Measurements from ENCODE around the gene TMA7. TPM values are rescaled to one million over a fixed set of nuclear protein-coding genes. Genes with fewer than 3 reads are reported as not detected.

TMA7 gene
- 100 to 1,000 TPM; 115 to 279 (median 192) TPM for total RNA-seq

GRCh38 chr3:48439820-48440589 is at the start of gene TMA7, which contains the start of gene CCDC51:
TSS of gene TMA7 (plus strand) at chr3:48440257. CDS start at chr3:48440297, 40 bp downstream.
TSS of gene CCDC51 (minus strand) at chr3:48440119. CDS start at chr3:48435128, 4,991 bp downstream.
- peak; percentile 99 for DNase-seq
- Histone ChIP-seq H3K4me3 (peak within 1 kb of the TSS; percentile 81 to 98 (median 92)), H3K27ac (peak within 1 kb of the TSS; percentile 93 to 99 (median 96)), H3K9me3 (no peaks in the 10 kb centered on the region), H3K4me1 (peaks cover 18 to 33% (median 22%) of the 10 kb centered on the region in 4 donors), H3K36me3 (peaks cover 0 to 11% (median 2%) of the 10 kb centered on the region in 4 donors), H3K27me3 (no peaks in the 10 kb centered on the region)
- 0 to 1% methylated on average over 1 to 33 of the region's 54 CpGs for WGBS, 2 donors (ENCODE audit: low coverage in 1 of 2)
- in situ Hi-C loops (cut with MboI; ENCODE audit: low pct_ligation_motif_present in 1 of 4, low pct_unique_long_range_greater_than_20kb in 1 of 4, low sequenced_read_pairs in 3 of 4) = loop anchor here in 3 of 4 donors (5.0 to 10.0 kb wide), 4 partner anchors 38 to 168 kb away; no protein-coding TSS in a partner anchor
- intact Hi-C loops (cut with DNase I; ENCODE audit: low total_unique reads) = loop anchor here (10.0 kb wide), 1 partner anchor 165 kb away; no protein-coding TSS in a partner anchor
- peak; percentile 98 to 99 (median 99) for TF ChIP-seq POLR2AphosphoS5 (IDR thresholded peaks at IDR 0.05)
- no peak for TF ChIP-seq EP300 (IDR thresholded peaks at IDR 0.05; ENCODE audit: low read depth)
- TF ChIP-seq CTCF (IDR thresholded peaks at IDR 0.05) = no peak
- TF ChIP-seq POLR2A (IDR thresholded peaks at IDR 0.05) = peak; percentile 99

GRCh38 chr3:48394391-48394790 is 45.7 kb upstream of the TMA7 start:
- Histone ChIP-seq H3K27ac (no peak overlapping the region), H3K36me3 (no peaks in the 10 kb centered on the region), H3K4me3 (no peak overlapping the region), H3K4me1 (no peaks in the 10 kb centered on the region), H3K9me3 (no peaks in the 10 kb centered on the region), H3K27me3 (peaks cover 13% of the 10 kb centered on the region)
- in situ Hi-C loops (cut with MboI; ENCODE audit: low pct_ligation_motif_present in 1 of 4, low pct_unique_long_range_greater_than_20kb in 1 of 4, low sequenced_read_pairs in 3 of 4) (no loop called here), intact Hi-C loops (cut with DNase I; ENCODE audit: low total_unique reads) (no loop called here)
- DNase-seq = no peak
- no peak for TF ChIP-seq POLR2A (IDR thresholded peaks at IDR 0.05)
- TF ChIP-seq CTCF (IDR thresholded peaks at IDR 0.05) = no peak
- no peak for TF ChIP-seq POLR2AphosphoS5 (IDR thresholded peaks at IDR 0.05)
- TF ChIP-seq EP300 (IDR thresholded peaks at IDR 0.05; ENCODE audit: low read depth) = no peak
- WGBS, 2 donors (ENCODE audit: low coverage in 1 of 2) = 82 to 90% methylated on average over 2 of the region's 2 CpGs

- in situ Hi-C loops (cut with MboI; ENCODE audit: low pct_ligation_motif_present in 1 of 4, low pct_unique_long_range_greater_than_20kb in 1 of 4, low sequenced_read_pairs in 3 of 4) = loop anchor here in 1 of 4 donors (5.0 kb wide), 1 partner anchor 42 kb away; no protein-coding TSS in a partner anchor
- intact Hi-C loops (cut with DNase I; ENCODE audit: low total_unique reads) = no loop called here
- DNase-seq = no peak
- TF ChIP-seq CTCF (IDR thresholded peaks at IDR 0.05) = no peak
- TF ChIP-seq POLR2AphosphoS5 (IDR thresholded peaks at IDR 0.05) = no peak
- TF ChIP-seq EP300 (IDR thresholded peaks at IDR 0.05; ENCODE audit: low read depth) = no peak
- TF ChIP-seq POLR2A (IDR thresholded peaks at IDR 0.05) = no peak
- 50 to 65% methylated on average over 1 to 3 of the region's 3 CpGs for WGBS, 2 donors (ENCODE audit: low coverage in 1 of 2)
- Histone ChIP-seq H3K27me3 (peaks cover 13% of the 10 kb centered on the region), H3K27ac (no peak overlapping the region), H3K4me1 (no peaks in the 10 kb centered on the region), H3K4me3 (no peak overlapping the region), H3K36me3 (no peaks in the 10 kb centered on the region), H3K9me3 (no peaks in the 10 kb centered on the region)
Measured at GRCh38 chr3:48395714-48396113, 44.3 kb upstream of the TMA7 start.
